OCI-LY7 (cell line): Measurements from ENCODE around the gene INTS3.

ENCODE experiments used
- EZH2phosphoT487 ChIP-seq: fragments of 200-600 bp; sonication (generic); IDR thresholded peaks from 2 replicates; pipeline ENCODE4 v1.6.1; 2018; ENCODE audit warnings: low read depth, borderline replicate concordance, mild to moderate bottlenecking, mixed run types, antibody characterized with exemption, low read length, moderate library complexity, mixed read lengths
- TF ChIP-seq, protein P1 (sequence below): fragments of 200-600 bp; sonication (generic); conservative IDR thresholded peaks from 2 replicates; pipeline ENCODE4 v1.5.1; 2014; ENCODE audit warnings: mild to moderate bottlenecking, antibody characterized with exemption, low read length, moderate library complexity, mixed read lengths

DNA sequence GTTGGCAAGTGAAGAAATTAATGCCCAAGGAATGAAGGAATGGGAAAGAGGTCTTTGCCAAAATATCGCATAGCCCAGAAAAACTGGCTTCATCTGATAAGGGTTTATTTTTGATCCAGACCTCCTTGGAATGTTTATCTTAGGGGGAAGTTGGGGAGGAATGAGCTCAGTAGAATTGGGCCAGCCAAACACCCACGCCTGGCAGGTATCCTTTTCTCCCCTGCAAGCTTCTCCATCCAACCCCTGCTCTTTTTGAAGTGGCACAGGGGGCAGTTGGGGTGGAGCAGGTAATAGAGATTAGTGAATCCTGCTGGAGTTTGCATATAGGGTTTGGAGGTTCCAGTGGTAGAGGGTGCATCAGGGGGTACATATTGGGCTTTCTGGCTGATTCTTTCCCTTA is 21.1 kb downstream of the INTS3 start:
- TF ChIP-seq, protein P1, sequence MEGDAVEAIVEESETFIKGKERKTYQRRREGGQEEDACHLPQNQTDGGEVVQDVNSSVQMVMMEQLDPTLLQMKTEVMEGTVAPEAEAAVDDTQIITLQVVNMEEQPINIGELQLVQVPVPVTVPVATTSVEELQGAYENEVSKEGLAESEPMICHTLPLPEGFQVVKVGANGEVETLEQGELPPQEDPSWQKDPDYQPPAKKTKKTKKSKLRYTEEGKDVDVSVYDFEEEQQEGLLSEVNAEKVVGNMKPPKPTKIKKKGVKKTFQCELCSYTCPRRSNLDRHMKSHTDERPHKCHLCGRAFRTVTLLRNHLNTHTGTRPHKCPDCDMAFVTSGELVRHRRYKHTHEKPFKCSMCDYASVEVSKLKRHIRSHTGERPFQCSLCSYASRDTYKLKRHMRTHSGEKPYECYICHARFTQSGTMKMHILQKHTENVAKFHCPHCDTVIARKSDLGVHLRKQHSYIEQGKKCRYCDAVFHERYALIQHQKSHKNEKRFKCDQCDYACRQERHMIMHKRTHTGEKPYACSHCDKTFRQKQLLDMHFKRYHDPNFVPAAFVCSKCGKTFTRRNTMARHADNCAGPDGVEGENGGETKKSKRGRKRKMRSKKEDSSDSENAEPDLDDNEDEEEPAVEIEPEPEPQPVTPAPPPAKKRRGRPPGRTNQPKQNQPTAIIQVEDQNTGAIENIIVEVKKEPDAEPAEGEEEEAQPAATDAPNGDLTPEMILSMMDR, result no peak
- no peak for TF ChIP-seq EZH2phosphoT487
